Sigmoid colon (tissue), 4 donors: ENCODE results near the gene RFNG.

Experiments
- EP300 ChIP-seq, 4 donors: sonication (generic); formaldehyde crosslinking; IDR thresholded peaks; one replicate each; pipeline ENCODE4 v1.6.1; 2017; ENCODE audit warnings: antibody characterized with exemption in 4 of 4
- POLR2A ChIP-seq, 2 donors: fragments of 450-650 bp; IDR thresholded peaks; one replicate each; pipeline ENCODE4 v1.6.1; 2016; ENCODE audit warnings: antibody characterized with exemption in 2 of 2, mild to moderate bottlenecking in 2 of 2, moderate library complexity in 2 of 2
- TF ChIP-seq, protein P1 (sequence below), 4 experiments: fragments of 450-650 bp in 3 of 4; fragments of 200-600 bp in 1 of 4; IDR thresholded peaks; one replicate each; pipeline ENCODE4 v1.5.1; 2016 to 2019; ENCODE audit warnings: antibody characterized with exemption in 4 of 4, mild to moderate bottlenecking in 3 of 4, moderate library complexity in 2 of 4

GRCh38 chr17:82008941-82009405 lies 42.6 kb downstream of the RFNG start:
- TF ChIP-seq, protein P1, sequence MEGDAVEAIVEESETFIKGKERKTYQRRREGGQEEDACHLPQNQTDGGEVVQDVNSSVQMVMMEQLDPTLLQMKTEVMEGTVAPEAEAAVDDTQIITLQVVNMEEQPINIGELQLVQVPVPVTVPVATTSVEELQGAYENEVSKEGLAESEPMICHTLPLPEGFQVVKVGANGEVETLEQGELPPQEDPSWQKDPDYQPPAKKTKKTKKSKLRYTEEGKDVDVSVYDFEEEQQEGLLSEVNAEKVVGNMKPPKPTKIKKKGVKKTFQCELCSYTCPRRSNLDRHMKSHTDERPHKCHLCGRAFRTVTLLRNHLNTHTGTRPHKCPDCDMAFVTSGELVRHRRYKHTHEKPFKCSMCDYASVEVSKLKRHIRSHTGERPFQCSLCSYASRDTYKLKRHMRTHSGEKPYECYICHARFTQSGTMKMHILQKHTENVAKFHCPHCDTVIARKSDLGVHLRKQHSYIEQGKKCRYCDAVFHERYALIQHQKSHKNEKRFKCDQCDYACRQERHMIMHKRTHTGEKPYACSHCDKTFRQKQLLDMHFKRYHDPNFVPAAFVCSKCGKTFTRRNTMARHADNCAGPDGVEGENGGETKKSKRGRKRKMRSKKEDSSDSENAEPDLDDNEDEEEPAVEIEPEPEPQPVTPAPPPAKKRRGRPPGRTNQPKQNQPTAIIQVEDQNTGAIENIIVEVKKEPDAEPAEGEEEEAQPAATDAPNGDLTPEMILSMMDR (IDR thresholded peaks at IDR 0.05) = no peak
- TF ChIP-seq POLR2A (IDR thresholded peaks at IDR 0.05) (no peak), EP300 (IDR thresholded peaks at IDR 0.05) (no peak)
